ENCODE measurements around the gene CRAMP1.

CRAMP1 gene

GRCh38 chr16:1638757-1639156 lies 26.6 kb downstream of the CRAMP1 start:
- DNase-seq = no peak

- DNase-seq = no peak
Measured at GRCh38 chr16:1639282-1639681, 27.1 kb downstream of the CRAMP1 start.

- DNase-seq = no peak
Measured at GRCh38 chr16:1639860-1640259, 27.7 kb downstream of the CRAMP1 start.

- DNase-seq = no peak
Measured at GRCh38 chr16:1640261-1640941, 28.2 kb downstream of the CRAMP1 start.

GRCh38 chr16:1641261-1641660 lies 29.1 kb downstream of the CRAMP1 start:
- DNase-seq = no peak

GRCh38 chr16:1642148-1642547 lies 30.0 kb downstream of the CRAMP1 start:
- no peak for DNase-seq

GRCh38 chr16:1642753-1643152 lies 30.6 kb downstream of the CRAMP1 start:
- no peak for DNase-seq

GRCh38 chr16:1643521-1643920 lies 31.4 kb downstream of the CRAMP1 start:
- no peak for DNase-seq

GRCh38 chr16:1645914-1646525 lies 33.9 kb downstream of the CRAMP1 start:
- DNase-seq = peak; percentile 4

GRCh38 chr16:1647856-1648255 lies 35.7 kb downstream of the CRAMP1 start:
- DNase-seq = no peak

GRCh38 chr16:1650131-1650530 lies 38.0 kb downstream of the CRAMP1 start:
- DNase-seq = no peak

GRCh38 chr16:1651094-1651973 lies 39.2 kb downstream of the CRAMP1 start:
- DNase-seq = no peak

- no peak for DNase-seq
Measured at GRCh38 chr16:1651974-1652312, 39.8 kb downstream of the CRAMP1 start.

- no peak for DNase-seq
Measured at GRCh38 chr16:1653023-1653422, 40.9 kb downstream of the CRAMP1 start.

- DNase-seq = no peak
Measured at GRCh38 chr16:1654505-1655268, 42.5 kb downstream of the CRAMP1 start.

GRCh38 chr16:1655269-1655807 lies 43.2 kb downstream of the CRAMP1 start:
- no peak for DNase-seq

- no peak for DNase-seq
Measured at GRCh38 chr16:1655909-1656807, 44.0 kb downstream of the CRAMP1 start.

- DNase-seq = no peak
Measured at GRCh38 chr16:1656808-1657617, 44.9 kb downstream of the CRAMP1 start.

GRCh38 chr16:1657841-1658240 lies 45.7 kb downstream of the CRAMP1 start:
- DNase-seq = no peak

GRCh38 chr16:1659031-1659430 lies 46.9 kb downstream of the CRAMP1 start:
- no peak for DNase-seq

GRCh38 chr16:1661826-1662225 lies 49.7 kb downstream of the CRAMP1 start:
- DNase-seq = no peak

Data from CD4-positive, alpha-beta T cell treated with Interferon gamma for 1 hour (primary cell).